Body of pancreas (tissue), 4 donors: ENCODE results near the gene SDC1. TPM values are rescaled to one million over a fixed set of nuclear protein-coding genes. Genes with fewer than 3 reads are reported as not detected.

Experiments used
- ATAC-seq: fragments of 150-250 bp; one replicate; pipeline ENCODE4 v1.9.1; 2016
- DNase-seq, 4 donors: peaks; one replicate each; pipeline ENCODE4 v3.0.0-alpha.2; 2019
- H3K27ac ChIP-seq, 4 donors: fragments of 200-600 bp; sonication (generic); 1 replicate in 3 of 4; 2 replicates in 1 of 4; pipeline versions ENCODE4 v1.5.1 to v1.6.1; 2016 to 2019; ENCODE audit warnings: mild to moderate bottlenecking in 1 of 4, mixed read lengths in 1 of 4, moderate library complexity in 1 of 4
- H3K27me3 ChIP-seq, 2 donors: fragments of 200-600 bp; sonication (generic); one replicate each; pipeline ENCODE4 v1.6.0; 2016; ENCODE audit warnings: mild to moderate bottlenecking in 1 of 2
- H3K36me3 ChIP-seq, 2 donors: fragments of 200-600 bp; sonication (generic); replicated peaks in 1 of 2; 2 replicates each; pipeline ENCODE4 v1.5.1; 2016; ENCODE audit warnings: low read depth in 2 of 2; ENCODE audit not compliant: insufficient read depth in 1 of 2
- H3K4me1 ChIP-seq: fragments of 200-600 bp; sonication (generic); one replicate; pipeline ENCODE4 v1.6.0; 2016
- H3K4me3 ChIP-seq, 2 donors: fragments of 200-600 bp; sonication (generic); 1 replicate in 1 of 2; 2 replicates in 1 of 2; pipeline ENCODE4 v1.5.1; 2016 to 2019
- H3K9me3 ChIP-seq, 3 donors: fragments of 200-600 bp; sonication (generic); 1 replicate in 2 of 3; 2 replicates in 1 of 3; pipeline ENCODE4 v1.5.1; 2016
- POLR2A ChIP-seq, 3 donors: fragments of 450-650 bp; IDR thresholded peaks; one replicate each; pipeline ENCODE4 v1.6.1; 2016; ENCODE audit warnings: antibody characterized with exemption in 3 of 3, mild to moderate bottlenecking in 2 of 3
- WGBS, 2 donors: methylation state at CpG; one replicate each; pipeline ENCODE4 v1.1.5; 2017; 5-methylcytosine and 5-hydroxymethylcytosine counted together
- intact Hi-C: fragments of 100-400 bp; cut with DNase I; formaldehyde crosslinking; loops from one replicate; pipeline ENCODE4 v1.15.1; 2023
- total RNA-seq, 2 donors: library from RNA; depleted of rRNA; stranded (reverse); fragments of >200 nt; gene quantifications; one replicate each; pipeline ENCODE4 v1.1.0, GENCODE V29; 2016
- TF ChIP-seq, protein P1 (sequence below), 7 experiments: fragments of 450-650 bp in 4 of 7; fragments of 200-600 bp in 3 of 7; sonication (generic) in 3 of 7; IDR thresholded peaks; one replicate each; pipeline ENCODE4 v1.5.1; 2016 to 2019; ENCODE audit warnings: antibody characterized with exemption in 7 of 7

Gene SDC1
- total RNA-seq, 2 donors from 2014 or later = 24.7 to 53.2 TPM

DNA sequence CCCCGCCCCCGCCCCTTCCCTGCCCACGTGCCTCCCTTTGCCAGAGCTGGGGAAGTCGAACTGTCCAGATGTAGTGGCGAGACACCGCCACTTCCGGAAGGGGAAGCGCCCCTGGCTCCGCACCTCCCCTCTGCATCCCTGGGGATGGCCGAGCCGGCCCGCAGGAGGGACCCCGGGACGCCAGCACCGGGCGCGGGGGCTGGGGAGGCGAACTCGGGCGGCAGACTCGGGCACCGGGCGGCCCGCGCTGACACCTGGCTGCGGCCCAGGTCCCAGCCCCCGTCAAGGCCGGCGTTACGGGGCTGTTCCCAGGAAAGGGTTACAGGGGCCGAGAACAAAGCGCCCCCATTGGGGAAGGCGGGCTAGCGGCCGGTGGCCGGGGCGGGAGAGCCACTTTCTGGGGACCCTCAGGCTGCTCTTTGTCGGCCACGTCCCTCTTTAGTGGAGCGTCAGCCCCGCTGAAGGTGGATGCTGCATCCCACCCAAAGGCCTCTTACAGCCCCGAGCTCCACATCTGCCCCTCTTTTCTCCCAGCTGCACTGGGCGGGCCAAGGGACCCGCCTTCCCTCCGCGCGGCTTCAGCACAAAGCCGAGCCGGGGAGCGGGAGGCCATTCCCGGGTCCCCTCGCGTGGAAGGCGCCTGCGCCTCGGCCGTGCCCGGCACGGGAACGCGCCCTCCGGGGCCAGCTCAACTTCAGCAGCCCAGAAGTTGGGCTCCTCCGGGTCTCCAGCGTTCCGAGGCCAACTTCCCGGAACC, 1.3 kb downstream of the SDC1 start:
- Histone ChIP-seq H3K27ac (peak overlapping the region; percentile 43 to 88 (median 78)), H3K36me3 (no peaks in the 10 kb centered on the region), H3K27me3 (no peaks in the 10 kb centered on the region), H3K9me3 (no peaks in the 10 kb centered on the region), H3K4me1 (peaks cover 29% of the 10 kb centered on the region), H3K4me3 (peak overlapping the region; percentile 16 to 35)
- intact Hi-C loops = no loop called here
- ATAC-seq = peak; percentile 51
- TF ChIP-seq, protein P1, sequence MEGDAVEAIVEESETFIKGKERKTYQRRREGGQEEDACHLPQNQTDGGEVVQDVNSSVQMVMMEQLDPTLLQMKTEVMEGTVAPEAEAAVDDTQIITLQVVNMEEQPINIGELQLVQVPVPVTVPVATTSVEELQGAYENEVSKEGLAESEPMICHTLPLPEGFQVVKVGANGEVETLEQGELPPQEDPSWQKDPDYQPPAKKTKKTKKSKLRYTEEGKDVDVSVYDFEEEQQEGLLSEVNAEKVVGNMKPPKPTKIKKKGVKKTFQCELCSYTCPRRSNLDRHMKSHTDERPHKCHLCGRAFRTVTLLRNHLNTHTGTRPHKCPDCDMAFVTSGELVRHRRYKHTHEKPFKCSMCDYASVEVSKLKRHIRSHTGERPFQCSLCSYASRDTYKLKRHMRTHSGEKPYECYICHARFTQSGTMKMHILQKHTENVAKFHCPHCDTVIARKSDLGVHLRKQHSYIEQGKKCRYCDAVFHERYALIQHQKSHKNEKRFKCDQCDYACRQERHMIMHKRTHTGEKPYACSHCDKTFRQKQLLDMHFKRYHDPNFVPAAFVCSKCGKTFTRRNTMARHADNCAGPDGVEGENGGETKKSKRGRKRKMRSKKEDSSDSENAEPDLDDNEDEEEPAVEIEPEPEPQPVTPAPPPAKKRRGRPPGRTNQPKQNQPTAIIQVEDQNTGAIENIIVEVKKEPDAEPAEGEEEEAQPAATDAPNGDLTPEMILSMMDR (IDR thresholded peaks at IDR 0.05) = peak in 1 of 7 experiments; percentile 5
- peak; percentile 12 to 25 (median 18) for TF ChIP-seq POLR2A (IDR thresholded peaks at IDR 0.05)
- peak; percentile 45 to 59 (median 52) for DNase-seq
- WGBS, 2 donors = 0 to 1% methylated on average over 5 to 66 of the region's 66 CpGs

DNA sequence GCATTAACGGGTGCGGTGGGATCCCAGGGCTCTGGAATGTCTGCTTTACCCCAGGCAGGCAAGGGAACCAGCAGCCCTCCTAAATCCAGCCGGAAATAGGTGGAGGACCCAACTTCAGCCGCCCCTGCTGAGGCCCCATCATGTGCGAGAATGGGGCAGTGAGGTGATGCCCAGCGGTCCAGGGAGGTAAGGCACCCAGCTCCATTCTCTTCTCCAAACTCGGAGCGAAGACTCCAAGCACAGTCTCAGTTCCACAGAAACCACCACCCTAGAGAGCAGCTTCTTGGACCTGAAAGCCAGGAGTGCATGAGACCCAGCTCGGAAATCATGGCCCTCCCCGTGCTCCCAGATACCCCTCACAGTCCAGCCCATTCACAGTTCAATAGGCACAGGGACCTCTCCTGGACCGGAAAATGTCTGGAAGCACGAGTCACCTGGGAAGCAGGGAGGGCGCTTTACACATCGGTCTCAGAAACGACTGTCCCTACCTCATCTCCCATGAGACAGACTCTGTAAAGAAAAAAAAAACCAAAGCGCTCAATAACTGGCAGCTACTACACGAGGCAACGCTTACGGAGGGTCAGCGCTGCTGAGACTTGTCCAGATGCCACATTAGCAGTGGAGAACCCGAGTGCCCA, 2.0 kb downstream of the SDC1 start:
- Histone ChIP-seq H3K4me3 (peak overlapping the region in 1 of 2 donors; percentile 35), H3K27ac (peak overlapping the region in 3 of 4 donors; percentile 76 to 88 (median 81)), H3K9me3 (no peaks in the 10 kb centered on the region), H3K27me3 (no peaks in the 10 kb centered on the region), H3K4me1 (peaks cover 29% of the 10 kb centered on the region), H3K36me3 (no peaks in the 10 kb centered on the region)
- 37 to 43% methylated on average over 17 to 21 of the region's 21 CpGs for WGBS, 2 donors
- DNase-seq = no peak
- no peak for ATAC-seq
- intact Hi-C loops = no loop called here
- TF ChIP-seq, protein P1 (IDR thresholded peaks at IDR 0.05) = no peak
- TF ChIP-seq POLR2A (IDR thresholded peaks at IDR 0.05) = no peak

DNA sequence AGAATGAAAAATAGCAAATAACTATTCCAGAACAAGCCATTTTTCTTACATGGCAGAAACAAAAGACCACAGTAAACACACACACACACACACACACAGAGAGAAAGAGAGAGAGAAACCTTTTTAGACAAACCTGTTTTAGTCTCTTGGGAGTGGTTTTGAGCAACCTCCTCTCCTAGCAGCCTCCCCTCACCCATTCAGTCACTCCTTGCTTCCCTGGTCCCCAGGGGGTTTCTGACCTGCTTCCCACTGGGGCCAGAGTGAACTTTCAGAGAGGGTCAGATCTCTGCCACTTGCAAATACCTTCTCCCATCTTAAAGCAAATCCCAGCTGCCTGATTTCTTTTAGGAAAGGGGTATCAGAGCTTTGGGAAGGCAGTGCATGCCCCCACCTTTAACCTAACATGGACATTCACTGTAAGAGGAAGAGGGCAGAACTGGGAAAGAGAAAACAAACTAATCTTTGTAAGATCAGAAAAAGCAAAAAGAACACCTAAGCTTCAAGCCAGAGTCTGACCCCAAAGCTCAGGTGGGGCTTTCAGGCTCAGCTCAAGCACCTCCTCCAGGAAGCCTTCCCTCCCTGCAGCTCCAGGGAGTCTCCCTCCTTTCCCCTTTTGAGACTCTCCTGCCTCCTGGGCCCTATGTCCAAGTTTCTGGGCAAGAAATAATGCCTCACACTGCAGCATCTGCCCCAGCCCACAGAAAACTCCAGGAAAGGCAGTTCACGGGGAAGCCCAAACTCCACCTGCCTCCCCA, 2.7 kb downstream of the SDC1 start:
- TF ChIP-seq POLR2A (IDR thresholded peaks at IDR 0.05) = no peak
- H3K9me3 ChIP-seq = no peaks in the 10 kb centered on the region
- no peaks in the 10 kb centered on the region for H3K36me3 ChIP-seq
- DNase-seq (no peak), ATAC-seq (no peak)
- H3K27me3 ChIP-seq = no peaks in the 10 kb centered on the region
- H3K4me3 ChIP-seq = no peak overlapping the region
- 90 to 100% methylated on average over 1 of the region's 1 CpG for WGBS, 2 donors
- intact Hi-C loops = no loop called here
- peaks cover 29% of the 10 kb centered on the region for H3K4me1 ChIP-seq
- H3K27ac ChIP-seq = peak overlapping the region in 2 of 4 donors; percentile 76 to 88

DNA sequence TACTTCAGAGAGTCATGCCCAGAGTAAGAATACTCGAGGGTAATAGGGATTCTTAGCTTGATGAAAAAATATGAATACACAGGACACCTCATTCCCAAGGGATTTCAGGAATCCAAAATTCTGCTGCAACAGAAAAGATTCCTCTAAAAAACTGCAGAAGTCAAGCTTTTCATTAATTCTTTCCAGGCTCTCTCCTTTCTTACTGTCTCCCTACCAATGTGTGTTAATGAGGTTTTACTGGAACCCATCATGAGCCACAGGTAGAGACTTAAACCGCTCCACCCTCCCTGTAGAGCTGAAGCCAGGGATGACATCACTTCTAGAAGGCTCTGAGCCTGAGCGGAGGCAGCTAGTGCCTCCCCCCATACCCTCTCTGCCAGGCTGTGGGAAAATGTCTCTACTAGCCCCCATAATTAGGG, 3.4 kb downstream of the SDC1 start:
- Histone ChIP-seq H3K4me1 (peaks cover 29% of the 10 kb centered on the region), H3K4me3 (no peak overlapping the region)

More for the DNA sequence above, 3.4 kb downstream of the SDC1 start:
- H3K27ac ChIP-seq = peak overlapping the region in 2 of 4 donors; percentile 1 to 88
- DNase-seq (no peak), ATAC-seq (no peak)
- TF ChIP-seq POLR2A (IDR thresholded peaks at IDR 0.05) = no peak
- TF ChIP-seq, protein P1 (IDR thresholded peaks at IDR 0.05) = no peak
- no peaks in the 10 kb centered on the region for H3K9me3 ChIP-seq
- intact Hi-C loops = no loop called here
- no peaks in the 10 kb centered on the region for H3K36me3 ChIP-seq
- 62 to 69% methylated on average over 3 of the region's 3 CpGs for whole genome bisulfite sequencing, 2 donors
- no peaks in the 10 kb centered on the region for H3K27me3 ChIP-seq
